SK-N-MC (cell line): ENCODE measurements around the gene ZNF324B.

Source experiments
- DNase-seq: peaks from one replicate; pipeline ENCODE4 v3.0.0-alpha.2; 2011; ENCODE audit warnings: low read depth, low spot score
- H3K27ac ChIP-seq: fragments of 200-600 bp; sonication (generic); 2 replicates; pipeline ENCODE4 v1.5.1; 2016; ENCODE audit warnings: mixed run types
- H3K36me3 ChIP-seq: fragments of 200-600 bp; sonication (generic); 2 replicates; pipeline ENCODE4 v1.6.1; 2017; ENCODE audit warnings: antibody characterized with exemption, low read length, mixed read lengths; ENCODE audit not compliant: insufficient read depth
- H3K4me3 ChIP-seq: fragments of 200-600 bp; sonication (generic); 2 replicates; pipeline ENCODE4 v1.5.1; 2016
- H3K9ac ChIP-seq: fragments of 200-600 bp; sonication (generic); 2 replicates; pipeline ENCODE4 v1.8.0; 2017; ENCODE audit warnings: mixed run types, mixed read lengths; ENCODE audit not compliant: insufficient read length
- H3K9me3 ChIP-seq: fragments of 200-600 bp; sonication (generic); 2 replicates; pipeline ENCODE4 v1.6.1; 2017; ENCODE audit warnings: low read depth, mild to moderate bottlenecking, antibody characterized with exemption, low read length, moderate library complexity, mixed read lengths
- EZH2 ChIP-seq: fragments of 200-600 bp; sonication (generic); IDR thresholded peaks from one replicate; pipeline ENCODE4 v1.6.1; 2017; ENCODE audit warnings: antibody characterized with exemption
- FOXP2 ChIP-seq: optimal IDR thresholded peaks from 2 replicates; pipeline ENCODE3; 2011; ENCODE audit warnings: mild to moderate bottlenecking, moderate library complexity; ENCODE audit not compliant: insufficient read depth; ENCODE audit errors: extremely low read length, control extremely low read depth
- POLR2AphosphoS5 ChIP-seq: IDR thresholded peaks from 2 replicates; pipeline ENCODE4 v1.6.1; 2012; ENCODE audit warnings: mild to moderate bottlenecking, low read depth, low read length, borderline replicate concordance

The ZNF324B gene

GRCh38 chr19:58476498-58477015, 25.1 kb downstream of the ZNF324B start:
- no peaks in the 10 kb centered on the region for H3K9me3 ChIP-seq

GRCh38 chr19:58477130-58477529, 25.7 kb downstream of the ZNF324B start:
- Histone ChIP-seq H3K36me3 (no peaks in the 10 kb centered on the region), H3K9ac (no peak overlapping the region), H3K9me3 (no peaks in the 10 kb centered on the region), H3K27ac (no peak overlapping the region), H3K4me3 (no peak overlapping the region; the same call in 1 of the 2 replicates)
- TF ChIP-seq EZH2 (no peak), POLR2AphosphoS5 (no peak; the same call in 1 of the 2 replicates), FOXP2 (no peak)
- no peak for DNase-seq

More at GRCh38 chr19:58476498-58477015, 25.1 kb downstream of the ZNF324B start:
- Histone ChIP-seq H3K36me3 (no peaks in the 10 kb centered on the region), H3K27ac (peak overlapping the region; percentile 73; the same call in 1 of the 2 replicates), H3K9ac (peak overlapping the region; percentile 78), H3K4me3 (peak overlapping the region; percentile 84)
- DNase-seq = no peak
- TF ChIP-seq FOXP2 = no peak
- no peak for TF ChIP-seq EZH2
- no peak for TF ChIP-seq POLR2AphosphoS5

- no peak overlapping the region for H3K27ac ChIP-seq
- no peak for DNase-seq
- no peaks in the 10 kb centered on the region for H3K9me3 ChIP-seq
- TF ChIP-seq EZH2 (no peak), POLR2AphosphoS5 (peak; percentile 34; the same call in 1 of the 2 replicates), FOXP2 (no peak)
- no peaks in the 10 kb centered on the region for H3K36me3 ChIP-seq
- no peak overlapping the region for H3K9ac ChIP-seq
- no peak overlapping the region for H3K4me3 ChIP-seq
Observed at GRCh38 chr19:58477871-58478270, 26.4 kb downstream of the ZNF324B start.

- no peak for DNase-seq
- Histone ChIP-seq H3K9me3 (no peaks in the 10 kb centered on the region), H3K36me3 (no peaks in the 10 kb centered on the region), H3K4me3 (no peak overlapping the region), H3K9ac (no peak overlapping the region), H3K27ac (no peak overlapping the region)
- TF ChIP-seq EZH2 = no peak
- no peak for TF ChIP-seq FOXP2
- TF ChIP-seq POLR2AphosphoS5 = no peak
Observed at GRCh38 chr19:58479303-58479702, 27.9 kb downstream of the ZNF324B start.

GRCh38 chr19:58479736-58480480, 28.5 kb downstream of the ZNF324B start:
- H3K36me3 ChIP-seq = no peaks in the 10 kb centered on the region
- H3K4me3 ChIP-seq = no peak overlapping the region
- H3K9me3 ChIP-seq = no peaks in the 10 kb centered on the region
- DNase-seq = no peak
- H3K27ac ChIP-seq = no peak overlapping the region
- TF ChIP-seq POLR2AphosphoS5 = no peak
- no peak for TF ChIP-seq FOXP2
- H3K9ac ChIP-seq = no peak overlapping the region

- Histone ChIP-seq H3K4me3 (no peak overlapping the region), H3K27ac (no peak overlapping the region), H3K9ac (no peak overlapping the region), H3K9me3 (no peaks in the 10 kb centered on the region), H3K36me3 (no peaks in the 10 kb centered on the region)
- DNase-seq = no peak
- TF ChIP-seq POLR2AphosphoS5 (no peak), FOXP2 (no peak), EZH2 (no peak)
Observed at GRCh38 chr19:58480481-58480830, 29.0 kb downstream of the ZNF324B start.

- Histone ChIP-seq H3K36me3 (no peaks in the 10 kb centered on the region), H3K9ac (no peak overlapping the region), H3K27ac (no peak overlapping the region), H3K9me3 (no peaks in the 10 kb centered on the region), H3K4me3 (no peak overlapping the region)
- no peak for DNase-seq
- TF ChIP-seq POLR2AphosphoS5 (no peak), FOXP2 (no peak), EZH2 (no peak)
Observed at GRCh38 chr19:58480831-58481230, 29.4 kb downstream of the ZNF324B start.

- Histone ChIP-seq H3K9ac (no peak overlapping the region), H3K27ac (no peak overlapping the region), H3K4me3 (no peak overlapping the region), H3K36me3 (no peaks in the 10 kb centered on the region), H3K9me3 (no peaks in the 10 kb centered on the region)
- DNase-seq = no peak
- TF ChIP-seq EZH2 (no peak), POLR2AphosphoS5 (no peak), FOXP2 (no peak)
Observed at GRCh38 chr19:58482372-58482771, 30.9 kb downstream of the ZNF324B start.
